GM19099 (cell line): ENCODE data around the gene CYP2J2.

ENCODE experiments used
- POLR2A ChIP-seq: IDR thresholded peaks from 3 replicates; pipeline ENCODE4 v1.6.1; 2011; ENCODE audit warnings: low read depth; ENCODE audit not compliant: insufficient read length; ENCODE audit errors: extremely low read depth

CYP2J2 gene

DNA sequence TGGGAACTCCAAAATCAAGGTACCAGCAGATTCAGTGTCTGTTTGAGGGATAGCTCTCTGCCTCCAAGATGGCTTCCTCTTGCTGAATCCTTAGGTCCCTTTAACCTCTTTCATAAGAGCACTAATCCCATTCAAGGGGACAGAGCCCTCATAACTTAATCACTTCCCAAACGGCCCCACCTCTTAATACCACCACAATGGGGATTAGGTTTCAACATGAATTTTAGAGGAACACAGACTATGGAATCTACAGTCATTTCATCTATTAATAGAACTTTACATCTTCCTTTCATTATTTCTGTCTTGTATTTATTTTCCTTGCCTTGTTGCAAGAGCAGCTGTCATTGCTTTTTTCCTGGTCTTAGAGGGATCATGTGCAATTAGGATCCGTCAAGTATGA, 81.5 kb downstream of the CYP2J2 start:
- TF ChIP-seq POLR2A: no peak
